H1 (cell line): Measurements from ENCODE around the gene ZNF277. TPM values are rescaled to one million over a fixed set of nuclear protein-coding genes. Genes with fewer than 3 reads are reported as not detected.
"Not testable (repeated sequence)": the region's sequence is repeated elsewhere in the genome, so short reads cannot be mapped to it uniquely, and the experiment has no call there.

Experiments
- CTCF ChIA-PET: fragments of 300-600 bp; sonication (Branson Sonifier 250); formaldehyde crosslinking; loops from one replicate; lab custom pipeline; 2021; ENCODE audit not compliant: partially characterized antibody; lab: Charles Lee
- POLR2A ChIA-PET: fragments of 300-600 bp; sonication (Branson Sonifier 250); formaldehyde crosslinking; loops from one replicate; lab custom pipeline; 2021; ENCODE audit warnings: inconsistent platforms; ENCODE audit not compliant: partially characterized antibody; lab: Charles Lee
- DNase-seq, 2 experiments: peaks; one replicate each; pipeline versions ENCODE4 v3.0.0 to v3.0.0-alpha.2; 2010 to 2022; ENCODE audit warnings: low spot score in 2 of 2, low read depth in 1 of 2, mixed read lengths in 1 of 2
- FAIRE-seq: peaks from 2 replicates; lab custom pipeline; 2011; peaks lifted over from hg19 to GRCh38; lab: Jason Lieb, UNC
- H2AFZ ChIP-seq: 2 replicates; pipeline ENCODE4 v1.8.1; 2012; ENCODE audit warnings: low read length, inconsistent platforms
- H2AK5ac ChIP-seq: 2 replicates; pipeline ENCODE4 v1.6.1; 2013; ENCODE audit warnings: low read depth, low read length
- H2BK120ac ChIP-seq: replicated peaks from 2 replicates; pipeline ENCODE3; 2013; ENCODE audit warnings: low read depth, low read length, inconsistent platforms
- H2BK12ac ChIP-seq: 2 replicates; pipeline ENCODE4 v1.6.1; 2013; ENCODE audit warnings: low read depth, low read length
- H2BK15ac ChIP-seq: 2 replicates; pipeline ENCODE4 v1.6.1; 2013; ENCODE audit warnings: low read length
- H2BK20ac ChIP-seq: 2 replicates; pipeline ENCODE4 v1.6.1; 2013; ENCODE audit warnings: low read length
- H2BK5ac ChIP-seq: 2 replicates; pipeline ENCODE4 v1.6.1; 2013; ENCODE audit warnings: low read depth, low read length
- H3K14ac ChIP-seq: 2 replicates; pipeline ENCODE4 v1.6.1; 2013; ENCODE audit warnings: inconsistent platforms; ENCODE audit not compliant: insufficient read length
- H3K18ac ChIP-seq: 2 replicates; pipeline ENCODE4 v1.6.1; 2013; ENCODE audit warnings: low read length; ENCODE audit errors: extremely low read depth
- H3K23ac ChIP-seq: 2 replicates; pipeline ENCODE4 v1.6.1; 2013; ENCODE audit warnings: inconsistent platforms; ENCODE audit not compliant: insufficient read length
- H3K23me2 ChIP-seq: 2 replicates; pipeline ENCODE4 v1.6.1; 2013; ENCODE audit warnings: low read depth, low read length
- H3K27ac ChIP-seq: 2 replicates; pipeline ENCODE4 v1.6.1; 2011; ENCODE audit warnings: low read depth, low read length, inconsistent platforms
- H3K27me3 ChIP-seq, 4 experiments: replicated peaks in 1 of 4; 1 replicate in 1 of 4; 2 replicates in 3 of 4; pipeline versions ENCODE4 v1.6.1 to v1.8.1; 2011 to 2013; ENCODE audit warnings: low read length in 3 of 4, mild to moderate bottlenecking in 3 of 4, inconsistent platforms in 2 of 4, mixed read lengths in 2 of 4, moderate library complexity in 1 of 4; ENCODE audit not compliant: control insufficient read depth in 3 of 4, insufficient read depth in 3 of 4; ENCODE audit errors: extremely low read depth in 1 of 4
- H3K36me3 ChIP-seq, 4 experiments: 2 replicates each; pipeline versions ENCODE4 v1.6.1 to v1.8.1; 2011 to 2013; ENCODE audit warnings: mild to moderate bottlenecking in 4 of 4, low read length in 3 of 4, moderate library complexity in 2 of 4, control low read depth in 1 of 4, inconsistent platforms in 1 of 4; ENCODE audit not compliant: insufficient read depth in 4 of 4, control insufficient read depth in 2 of 4
- H3K4ac ChIP-seq: replicated peaks from 2 replicates; pipeline ENCODE3; 2013; ENCODE audit warnings: low read length, low read depth, mixed read lengths, inconsistent platforms; ENCODE audit not compliant: insufficient read length
- H3K4me1 ChIP-seq, 4 experiments: replicated peaks in 1 of 4; 1 replicate in 1 of 4; 2 replicates in 3 of 4; pipeline versions ENCODE4 v1.6.1 to v1.8.1; 2011 to 2013; ENCODE audit warnings: low read length in 3 of 4, inconsistent platforms in 2 of 4, mixed read lengths in 1 of 4; ENCODE audit not compliant: insufficient read depth in 4 of 4, control insufficient read depth in 3 of 4
- H3K4me2 ChIP-seq, 2 experiments: 2 replicates each; pipeline versions ENCODE4 v1.6.1 to v1.8.1; 2011 to 2013; ENCODE audit warnings: low read depth in 2 of 2, low read length in 2 of 2, control low read depth in 1 of 2, inconsistent platforms in 1 of 2, mild to moderate bottlenecking in 1 of 2; ENCODE audit not compliant: insufficient read depth in 1 of 2
- H3K4me3 ChIP-seq, 4 experiments: fragments of 200-600, 300-600 bp in 1 of 4; sonication (generic), shearing (Covaris generic), sonication (Bioruptor Twin) in 1 of 4; 2 replicates each; pipeline versions ENCODE4 v1.5.1 to v1.8.1; 2011 to 2016; ENCODE audit warnings: low read length in 4 of 4, low read depth in 3 of 4, control low read depth in 2 of 4, inconsistent platforms in 2 of 4, mild to moderate bottlenecking in 2 of 4, mixed read lengths in 1 of 4, moderate library complexity in 1 of 4; ENCODE audit not compliant: insufficient read depth in 2 of 4; ENCODE audit errors: extremely low read depth in 1 of 4
- H3K56ac ChIP-seq: replicated peaks from 2 replicates; pipeline ENCODE3; 2013; ENCODE audit warnings: low read depth, mild to moderate bottlenecking, mixed read lengths, low read length, inconsistent platforms; ENCODE audit not compliant: insufficient read length
- H3K79me1 ChIP-seq: 2 replicates; pipeline ENCODE4 v1.6.1; 2013; ENCODE audit warnings: low read depth, low read length, control low read depth
- H3K79me2 ChIP-seq, 2 experiments: 2 replicates each; pipeline versions ENCODE4 v1.6.1 to v1.8.1; 2012 to 2013; ENCODE audit warnings: low read length in 2 of 2, mild to moderate bottlenecking in 2 of 2, inconsistent platforms in 1 of 2; ENCODE audit not compliant: insufficient read depth in 2 of 2, control insufficient read depth in 1 of 2
- H3K9ac ChIP-seq, 4 experiments: replicated peaks in 1 of 4; 1 replicate in 1 of 4; 2 replicates in 3 of 4; pipeline versions ENCODE4 v1.6.1 to v1.8.1; 2011 to 2013; ENCODE audit warnings: low read depth in 3 of 4, low read length in 3 of 4, control low read depth in 2 of 4, mild to moderate bottlenecking in 2 of 4, moderate library complexity in 2 of 4, inconsistent platforms in 1 of 4; ENCODE audit errors: extremely low read depth in 1 of 4
- H3K9me3 ChIP-seq, 2 experiments: 2 replicates each; pipeline versions ENCODE4 v1.6.1 to v1.8.1; 2012 to 2013; ENCODE audit warnings: mild to moderate bottlenecking in 2 of 2, moderate library complexity in 2 of 2, control low read depth in 1 of 2, inconsistent platforms in 1 of 2, low read depth in 1 of 2, low read length in 1 of 2, mixed read lengths in 1 of 2; ENCODE audit not compliant: insufficient read depth in 2 of 2
- H4K20me1 ChIP-seq, 2 experiments: replicated peaks in 1 of 2; 2 replicates each; pipeline versions ENCODE3 to v1.8.1; 2011 to 2013; ENCODE audit warnings: inconsistent platforms in 2 of 2, low read length in 2 of 2, mild to moderate bottlenecking in 1 of 2; ENCODE audit not compliant: insufficient read depth in 2 of 2, control insufficient read depth in 1 of 2
- H4K5ac ChIP-seq: 2 replicates; pipeline ENCODE4 v1.6.1; 2013; ENCODE audit warnings: low read length, low read depth, mixed read lengths, inconsistent platforms; ENCODE audit not compliant: insufficient read length
- H4K8ac ChIP-seq: 2 replicates; pipeline ENCODE4 v1.8.0; 2013; ENCODE audit warnings: mild to moderate bottlenecking, moderate library complexity, low read length, inconsistent platforms; ENCODE audit not compliant: insufficient read depth; ENCODE audit errors: extremely low read depth
- H4K91ac ChIP-seq: replicated peaks from 2 replicates; pipeline ENCODE3; 2013; ENCODE audit warnings: low read length, mixed read lengths, inconsistent platforms; ENCODE audit not compliant: insufficient read length
- EP300 ChIP-seq, 2 experiments: IDR thresholded peaks; 1 replicate in 1 of 2; 2 replicates in 1 of 2; pipeline ENCODE4 v1.6.1; 2011 to 2012; ENCODE audit warnings: low read depth in 2 of 2, low read length in 2 of 2, mild to moderate bottlenecking in 2 of 2, borderline replicate concordance in 1 of 2, inconsistent platforms in 1 of 2, moderate library complexity in 1 of 2
- HDAC2 ChIP-seq, 2 experiments: fragments of 300-600 bp in 1 of 2; sonication (generic) in 1 of 2; IDR thresholded peaks; 2 replicates each; pipeline ENCODE4 v1.6.1; 2011 to 2012; ENCODE audit warnings: low read depth in 2 of 2, low read length in 2 of 2, mild to moderate bottlenecking in 2 of 2, moderate library complexity in 2 of 2, borderline replicate concordance in 1 of 2, inconsistent platforms in 1 of 2
- POLR2AphosphoS5 ChIP-seq: IDR thresholded peaks from 2 replicates; pipeline ENCODE4 v1.6.1; 2011; ENCODE audit warnings: low read depth, low read length
- TCF12 ChIP-seq: IDR thresholded peaks from 2 replicates; pipeline ENCODE4 v1.6.1; 2011; ENCODE audit warnings: low read depth, mild to moderate bottlenecking, low read length
- WGBS, 2 experiments: shearing (Covaris generic) in 1 of 2; methylation state at CpG; one replicate each; pipeline versions ENCODE4 v1.1.6 to v1.1.7; 2013 to 2015; ENCODE audit warnings: low lambda C conversion rate in 2 of 2, mixed read lengths in 2 of 2, inconsistent platforms in 1 of 2, low coverage in 1 of 2, missing lambda C conversion rate in 1 of 2; ENCODE audit not compliant: insufficient replicate concordance in 2 of 2, insufficient coverage in 1 of 2, insufficient read length in 1 of 2; ENCODE audit errors: extremely low coverage in 1 of 2, missing lambda C conversion rate in 1 of 2; 5-methylcytosine and 5-hydroxymethylcytosine counted together
- polyA plus RNA-seq, 7 experiments: library from polyadenylated mRNA; depleted of rRNA in 3 of 7; stranded (reverse) in 5 of 7; unstranded in 2 of 7; fragments of >200 nt in 5 of 7; fragments of 200-250 nt in 2 of 7; gene quantifications; 1 replicate in 5 of 7; 2 replicates in 1 of 7; 4 replicates in 1 of 7; pipeline versions ENCODE4 v1.2.1 to v1.2.3, GENCODE V29; 2011 to 2013; ENCODE audit warnings: missing spikeins in 2 of 7, mixed read lengths in 2 of 7
- total RNA-seq: library from RNA; stranded (reverse); fragmentation: NEBNext Ultra II Directional; extraction: Animal tissue kit (Norgen Biotek cat#: 25700); gene quantifications from 2 replicates; pipeline ENCODE4 v1.2.1, GENCODE V29; 2021

Gene ZNF277
- total and polyA plus RNA-seq, 2 of the 8 experiments (the other 6 are each of a cell fraction or from before 2014, with no cell fraction given): 5.1 to 21.7 TPM

DNA sequence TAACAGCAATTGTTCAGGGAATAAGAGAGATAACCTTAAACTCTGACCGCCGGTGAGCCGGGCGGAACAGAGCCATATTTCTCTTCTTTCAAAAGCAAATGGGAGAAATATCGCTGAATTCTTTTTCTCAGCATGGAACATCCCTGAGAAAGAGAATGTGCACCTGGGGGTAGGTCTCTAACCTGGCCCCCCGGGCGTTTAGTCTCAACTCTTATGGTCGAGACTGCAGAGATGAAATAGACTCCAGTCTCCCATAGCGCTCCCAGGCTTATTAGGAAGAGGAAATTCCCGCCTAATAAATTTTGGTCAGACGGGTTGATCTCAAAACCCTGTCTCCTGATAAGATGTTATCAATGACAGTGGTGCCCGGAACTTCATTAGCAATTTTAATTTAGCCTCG is 43.5 kb downstream of the ZNF277 start:
- Histone ChIP-seq H3K4me1 (peaks cover 2 to 21% (median 9%) of the 10 kb centered on the region in 4 experiments; a peak in 4 of 7 replicates), H3K79me2 (peaks cover 0 to 23% of the 10 kb centered on the region in 2 experiments; a peak in 2 of 4 replicates), H3K4me3 (peak overlapping the region in 1 of 4 experiments; percentile 47; a peak in 1 of 8 replicates), H3K4me2 (peak overlapping the region; percentile 41 to 53; a peak in 3 of 4 replicates), H3K27me3 (peaks cover 4 to 31% (median 15%) of the 10 kb centered on the region in 4 experiments)
- H2AK5ac ChIP-seq, H3K18ac ChIP-seq, H2BK120ac ChIP-seq, H3K56ac ChIP-seq, H3K9me3 ChIP-seq, H4K20me1 ChIP-seq, H3K4ac ChIP-seq, H4K8ac ChIP-seq, CTCF ChIA-PET, H3K27ac ChIP-seq, H2BK5ac ChIP-seq, H3K23ac ChIP-seq, H3K23me2 ChIP-seq, H3K79me1 ChIP-seq, H4K5ac ChIP-seq, H3K36me3 ChIP-seq, FAIRE-seq, H4K91ac ChIP-seq, H2BK12ac ChIP-seq, H2BK20ac ChIP-seq, H2AFZ ChIP-seq, H3K9ac ChIP-seq, H2BK15ac ChIP-seq, H3K14ac ChIP-seq: not testable (repeated sequence)
- DNase-seq: peak in 1 of 2 experiments; percentile 53
- WGBS, 2 experiments: 4% methylated on average over 9 of the region's 13 CpGs; no CpG with 5 or more reads in 1 of the 2 experiments
- 0 out of 3 replicates have a peak, but pooled peaks of 1 of the 2 experiments have one; percentile 34 for TF ChIP-seq EP300 (IDR thresholded peaks at IDR 0.05; ENCODE audit: borderline replicate concordance in 1 of 2, low read depth in 2 of 2, low read length in 2 of 2)
- TF ChIP-seq TCF12: peak; percentile 99
- 0 out of 2 replicates have a peak, but pooled peaks have one; percentile 27 for TF ChIP-seq POLR2AphosphoS5
- TF ChIP-seq HDAC2 (IDR thresholded peaks at IDR 0.05; ENCODE audit: borderline replicate concordance in 1 of 2, low read depth in 2 of 2, low read length in 2 of 2): 0 out of 4 replicates have a peak, but pooled peaks of 1 of the 2 experiments have one; percentile 9
- POLR2A ChIA-PET: interaction anchor here (0.6 kb wide), 1 partner anchor 207 kb away, joined by 4 read pairs; no protein-coding TSS in a partner anchor
